Esophagus muscularis mucosa (tissue), 4 donors: ENCODE results near the gene REEP2. TPM values are rescaled to one million over a fixed set of nuclear protein-coding genes. Genes with fewer than 3 reads are reported as not detected.

Experiments used
- DNase-seq: peaks from one replicate; pipeline ENCODE4 v3.0.0-alpha.2; 2017; ENCODE audit errors: extremely low spot score
- H3K27ac ChIP-seq, 4 donors: fragments of 200-600 bp; sonication (generic); replicated peaks in 1 of 4; 1 replicate in 3 of 4; 2 replicates in 1 of 4; pipeline ENCODE4 v1.5.1; 2016 to 2019; ENCODE audit warnings: mild to moderate bottlenecking in 1 of 4
- H3K27me3 ChIP-seq, 4 donors: fragments of 200-600 bp; sonication (generic); one replicate each; pipeline versions ENCODE4 v1.5.1 to v1.6.0; 2016 to 2019
- H3K36me3 ChIP-seq, 4 donors: fragments of 200-600 bp; sonication (generic); one replicate each; pipeline ENCODE4 v1.5.1; 2016 to 2019
- H3K4me1 ChIP-seq, 4 donors: fragments of 200-600 bp; sonication (generic); one replicate each; pipeline ENCODE4 v1.5.1; 2016 to 2019
- H3K4me3 ChIP-seq, 4 donors: fragments of 200-600 bp; sonication (generic); 1 replicate in 2 of 4; 2 replicates in 2 of 4; pipeline ENCODE4 v1.5.1; 2016 to 2019; ENCODE audit warnings: mild to moderate bottlenecking in 4 of 4, moderate library complexity in 1 of 4
- H3K9me3 ChIP-seq, 4 donors: fragments of 200-600 bp; sonication (generic); 1 replicate in 3 of 4; 2 replicates in 1 of 4; pipeline ENCODE4 v1.5.1; 2016 to 2019
- EP300 ChIP-seq: sonication (generic); formaldehyde crosslinking; IDR thresholded peaks from one replicate; pipeline ENCODE4 v1.6.1; 2017; ENCODE audit warnings: antibody characterized with exemption
- POLR2A ChIP-seq: fragments of 450-650 bp; IDR thresholded peaks from one replicate; pipeline ENCODE4 v1.6.1; 2017; ENCODE audit warnings: antibody characterized with exemption, moderate library complexity, mild to moderate bottlenecking, low read depth
- POLR2AphosphoS5 ChIP-seq, 2 donors: sonication (generic); formaldehyde crosslinking; IDR thresholded peaks; one replicate each; pipeline ENCODE4 v1.6.1; 2017; ENCODE audit warnings: antibody characterized with exemption in 2 of 2
- WGBS: methylation state at CpG from one replicate; pipeline ENCODE4 v1.1.5; 2018; 5-methylcytosine and 5-hydroxymethylcytosine counted together
- intact Hi-C: fragments of 100-400 bp; cut with DNase I; formaldehyde crosslinking; loops from one replicate; pipeline ENCODE4 v1.15.1; 2023
- total RNA-seq, 4 donors: library from RNA; depleted of rRNA; stranded (reverse); fragments of >200 nt; gene quantifications; one replicate each; pipeline versions ENCODE4 v1.1.0 to v1.2.1, GENCODE V29; 2016
- TF ChIP-seq, protein P1 (sequence below), 3 experiments: fragments of 200-600 bp in 2 of 3; fragments of 450-650 bp in 1 of 3; sonication (generic) in 2 of 3; IDR thresholded peaks; one replicate each; pipeline ENCODE4 v1.5.1; 2017 to 2019; ENCODE audit warnings: antibody characterized with exemption in 3 of 3, mild to moderate bottlenecking in 2 of 3, moderate library complexity in 1 of 3

Gene REEP2
- total RNA-seq, 4 donors from 2014 or later = 24.5 to 55.9 (median 33.6) TPM

DNA sequence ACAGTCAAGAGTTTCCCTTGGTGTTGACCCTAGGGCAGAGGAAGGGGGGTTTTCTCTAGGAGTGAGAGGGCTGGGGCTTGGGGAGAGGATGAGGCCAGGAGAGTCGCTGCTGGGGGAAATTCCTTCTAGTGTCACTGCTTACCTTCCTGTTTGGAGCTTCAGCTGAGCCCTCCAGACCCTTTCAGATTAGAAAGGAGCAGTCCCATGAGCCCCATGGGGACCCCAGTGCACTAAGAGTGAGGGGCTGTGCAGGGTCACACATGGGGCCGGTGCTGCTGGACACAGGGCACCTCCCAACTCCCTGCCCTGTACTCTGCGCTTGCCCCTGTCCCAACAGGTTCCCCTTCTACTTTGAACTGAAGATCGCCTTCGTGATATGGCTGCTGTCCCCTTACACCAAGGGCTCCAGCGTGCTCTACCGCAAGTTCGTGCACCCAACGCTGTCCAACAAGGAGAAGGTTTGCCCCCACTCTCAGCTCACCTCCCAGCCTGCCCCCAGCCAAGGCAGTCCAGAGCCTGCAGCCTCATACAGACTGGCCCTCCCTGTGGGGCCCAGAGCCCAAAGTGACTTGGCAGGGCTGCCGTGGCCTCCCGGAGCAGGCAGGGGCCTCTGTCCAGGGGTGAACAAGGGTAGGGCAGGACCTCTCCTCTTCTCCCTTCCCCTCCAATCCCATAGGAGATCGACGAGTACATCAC, 5.4 kb downstream of the REEP2 start:
- TF ChIP-seq POLR2A = no peak
- no peak for TF ChIP-seq POLR2AphosphoS5 (IDR thresholded peaks at IDR 0.05)
- TF ChIP-seq, protein P1, sequence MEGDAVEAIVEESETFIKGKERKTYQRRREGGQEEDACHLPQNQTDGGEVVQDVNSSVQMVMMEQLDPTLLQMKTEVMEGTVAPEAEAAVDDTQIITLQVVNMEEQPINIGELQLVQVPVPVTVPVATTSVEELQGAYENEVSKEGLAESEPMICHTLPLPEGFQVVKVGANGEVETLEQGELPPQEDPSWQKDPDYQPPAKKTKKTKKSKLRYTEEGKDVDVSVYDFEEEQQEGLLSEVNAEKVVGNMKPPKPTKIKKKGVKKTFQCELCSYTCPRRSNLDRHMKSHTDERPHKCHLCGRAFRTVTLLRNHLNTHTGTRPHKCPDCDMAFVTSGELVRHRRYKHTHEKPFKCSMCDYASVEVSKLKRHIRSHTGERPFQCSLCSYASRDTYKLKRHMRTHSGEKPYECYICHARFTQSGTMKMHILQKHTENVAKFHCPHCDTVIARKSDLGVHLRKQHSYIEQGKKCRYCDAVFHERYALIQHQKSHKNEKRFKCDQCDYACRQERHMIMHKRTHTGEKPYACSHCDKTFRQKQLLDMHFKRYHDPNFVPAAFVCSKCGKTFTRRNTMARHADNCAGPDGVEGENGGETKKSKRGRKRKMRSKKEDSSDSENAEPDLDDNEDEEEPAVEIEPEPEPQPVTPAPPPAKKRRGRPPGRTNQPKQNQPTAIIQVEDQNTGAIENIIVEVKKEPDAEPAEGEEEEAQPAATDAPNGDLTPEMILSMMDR (IDR thresholded peaks at IDR 0.05) = no peak
- no peak for TF ChIP-seq EP300
- DNase-seq = no peak
- Histone ChIP-seq H3K36me3 (peaks cover 0 to 20% (median 8%) of the 10 kb centered on the region in 4 donors), H3K27me3 (no peaks in the 10 kb centered on the region), H3K27ac (no peak overlapping the region), H3K9me3 (no peaks in the 10 kb centered on the region), H3K4me3 (no peak overlapping the region), H3K4me1 (peaks cover 10 to 21% (median 16%) of the 10 kb centered on the region in 4 donors)
- WGBS = 92% methylated on average over 4 of the region's 13 CpGs
- intact Hi-C loops = no loop called here

DNA sequence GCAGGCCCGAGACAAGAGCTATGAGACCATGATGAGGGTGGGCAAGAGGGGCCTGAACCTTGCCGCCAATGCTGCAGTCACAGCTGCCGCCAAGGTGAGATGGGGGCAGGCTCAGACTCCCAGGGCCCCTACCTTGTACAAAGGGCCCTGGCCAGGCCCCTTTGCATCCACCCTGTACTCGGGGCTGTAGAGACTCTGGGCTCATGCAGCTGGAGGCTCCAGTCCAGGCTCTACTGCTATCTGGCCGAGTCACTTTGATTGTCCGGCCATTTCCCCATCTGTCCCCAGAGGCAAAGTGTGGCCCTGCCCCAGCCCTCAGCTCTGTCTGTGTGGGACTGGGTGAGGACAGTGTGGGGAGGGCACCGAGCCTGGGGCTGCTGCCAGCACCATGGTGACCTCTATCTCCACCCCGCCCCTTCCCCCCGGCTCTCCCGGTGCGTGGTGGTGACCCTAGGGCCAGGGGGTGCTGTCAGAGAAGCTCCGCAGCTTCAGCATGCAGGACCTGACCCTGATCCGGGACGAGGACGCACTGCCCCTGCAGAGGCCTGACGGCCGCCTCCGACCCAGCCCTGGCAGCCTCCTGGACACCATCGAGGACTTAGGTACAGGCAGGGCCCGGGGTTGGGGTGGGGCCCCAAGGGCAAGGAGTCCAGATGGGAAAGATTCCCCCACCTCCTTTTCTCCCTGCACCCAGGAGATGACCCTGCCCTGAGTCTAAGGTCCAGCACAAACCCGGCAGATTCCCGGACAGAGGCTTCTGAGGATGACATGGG, 6.1 kb downstream of the REEP2 start:
- DNase-seq = no peak
- H3K27me3 ChIP-seq = no peaks in the 10 kb centered on the region
- peaks cover 8 to 21% (median 16%) of the 10 kb centered on the region in 4 donors for H3K4me1 ChIP-seq
- no peaks in the 10 kb centered on the region for H3K9me3 ChIP-seq
- intact Hi-C loops = no loop called here
- H3K36me3 ChIP-seq = peaks cover 0 to 20% (median 8%) of the 10 kb centered on the region in 4 donors
- TF ChIP-seq EP300 = no peak
- TF ChIP-seq, protein P1 (IDR thresholded peaks at IDR 0.05) = no peak
- no peak for TF ChIP-seq POLR2A
- no peak overlapping the region for H3K27ac ChIP-seq
- 92% methylated on average over 16 of the region's 22 CpGs for WGBS
- H3K4me3 ChIP-seq = no peak overlapping the region

DNA sequence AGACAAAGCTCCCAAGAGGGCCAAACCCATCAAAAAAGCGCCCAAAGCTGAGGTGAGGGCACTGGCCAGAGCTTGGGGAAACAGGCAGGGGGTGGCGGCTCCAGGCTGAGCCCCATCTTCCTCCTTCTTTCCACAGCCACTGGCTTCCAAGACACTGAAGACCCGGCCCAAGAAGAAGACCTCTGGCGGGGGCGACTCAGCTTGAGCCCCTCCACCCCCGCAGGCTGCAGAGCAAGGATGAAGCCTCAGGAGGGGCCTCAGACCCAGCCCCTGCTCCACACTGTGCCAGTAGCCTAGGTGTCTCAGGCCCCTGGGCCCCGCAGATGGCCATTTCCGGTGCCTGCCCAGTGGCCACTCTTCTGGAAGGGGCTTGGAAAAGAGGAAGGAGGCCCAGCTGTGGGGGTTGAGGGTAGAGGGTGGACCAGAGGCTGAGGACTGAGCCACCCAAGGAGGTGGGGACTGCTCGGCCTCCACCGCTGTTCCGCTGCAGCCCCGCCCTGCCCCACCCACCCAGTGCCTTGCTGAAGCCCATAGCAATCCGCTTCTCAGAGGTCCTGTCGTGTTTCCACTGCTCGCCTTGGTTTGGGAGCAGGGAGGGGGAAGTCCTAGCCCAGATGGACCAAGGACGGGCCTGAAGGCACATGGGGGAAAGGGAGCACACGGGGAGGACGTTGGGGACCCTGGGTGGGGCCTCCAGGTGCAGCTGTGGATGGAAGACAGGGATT, 6.9 kb downstream of the REEP2 start:
- H3K27me3 ChIP-seq = no peaks in the 10 kb centered on the region
- TF ChIP-seq POLR2AphosphoS5 (IDR thresholded peaks at IDR 0.05) (no peak), EP300 (no peak), POLR2A (no peak)
- TF ChIP-seq, protein P1 (IDR thresholded peaks at IDR 0.05) = no peak
- intact Hi-C loops = no loop called here
- H3K27ac ChIP-seq = no peak overlapping the region
- no peaks in the 10 kb centered on the region for H3K9me3 ChIP-seq
- H3K36me3 ChIP-seq = peaks cover 0 to 20% (median 8%) of the 10 kb centered on the region in 4 donors
- WGBS = 88% methylated on average over 9 of the region's 18 CpGs
- no peak overlapping the region for H3K4me3 ChIP-seq
- H3K4me1 ChIP-seq = peaks cover 9 to 19% (median 14%) of the 10 kb centered on the region in 4 donors
- no peak for DNase-seq

DNA sequence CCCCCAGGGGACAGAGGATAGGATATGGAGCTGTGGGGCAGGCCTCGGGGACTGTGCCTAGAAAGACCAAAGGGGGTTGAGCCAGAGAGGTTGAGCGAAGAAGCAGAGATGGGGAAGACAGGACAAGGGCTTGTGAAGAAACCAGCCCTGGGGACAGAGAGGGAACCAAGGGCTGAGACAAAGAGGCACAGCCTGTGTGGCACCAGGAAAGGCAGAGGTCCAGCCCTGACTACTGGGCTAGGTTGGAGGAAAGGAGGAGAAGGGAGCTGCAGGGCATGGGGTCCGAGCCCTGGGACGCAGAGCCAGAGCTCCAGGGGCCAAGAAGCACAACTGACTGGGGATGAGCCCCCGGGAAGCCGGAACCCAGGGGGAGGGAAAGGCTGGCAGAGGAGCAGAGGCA, 9.2 kb downstream of the REEP2 start:
- WGBS = 90% methylated on average over 6 of the region's 6 CpGs
- intact Hi-C loops = no loop called here

More for the DNA sequence above, 9.2 kb downstream of the REEP2 start:
- H3K4me3 ChIP-seq = no peak overlapping the region
- H3K9me3 ChIP-seq = no peaks in the 10 kb centered on the region
- no peaks in the 10 kb centered on the region for H3K27me3 ChIP-seq
- no peak for TF ChIP-seq POLR2AphosphoS5 (IDR thresholded peaks at IDR 0.05)
- TF ChIP-seq EP300 = no peak
- TF ChIP-seq, protein P1 (IDR thresholded peaks at IDR 0.05) = no peak
- no peak for TF ChIP-seq POLR2A
- peaks cover 9 to 18% (median 14%) of the 10 kb centered on the region in 4 donors for H3K4me1 ChIP-seq
- peaks cover 0 to 20% (median 8%) of the 10 kb centered on the region in 4 donors for H3K36me3 ChIP-seq
- H3K27ac ChIP-seq = no peak overlapping the region
- no peak for DNase-seq
